AG10803 (cell line): ENCODE results near the gene ABHD17B.

Experiments used
- DNase-seq: peaks from one replicate; pipeline ENCODE4 v3.0.0; 2010; ENCODE audit warnings: low read depth
- H3K4me3 ChIP-seq: 2 replicates; pipeline ENCODE4 v1.5.1; 2011; ENCODE audit warnings: mild to moderate bottlenecking, low read length, control low read depth
- CTCF ChIP-seq: conservative IDR thresholded peaks from 2 replicates; pipeline ENCODE4 v1.5.1; 2011; ENCODE audit warnings: mild to moderate bottlenecking, low read length, control low read depth, inconsistent platforms

ABHD17B gene

GRCh38 chr9:71886541-71886940, 24.5 kb downstream of the ABHD17B start:
- no peak for DNase-seq
- no peak for TF ChIP-seq CTCF
- no peak overlapping the region for H3K4me3 ChIP-seq

DNA sequence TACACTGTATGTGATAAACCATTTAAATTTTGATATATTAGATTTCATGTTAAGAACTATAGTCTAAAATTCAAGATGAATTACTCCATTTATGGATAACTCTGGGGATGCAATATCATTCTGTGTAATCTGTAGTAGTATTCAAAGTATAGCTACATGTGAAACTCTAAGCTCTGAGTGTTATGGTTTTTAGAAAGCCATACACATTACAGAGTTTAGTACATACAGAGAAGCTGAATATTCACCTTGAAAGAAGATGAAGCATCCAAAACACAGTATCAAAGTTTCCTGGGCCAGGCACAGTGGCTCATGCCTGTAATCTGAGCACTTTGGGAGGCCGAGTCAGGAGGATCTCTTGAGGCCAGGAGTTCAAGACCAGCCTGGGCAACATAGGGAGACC, 25.0 kb downstream of the ABHD17B start:
- TF ChIP-seq CTCF: no peak

DNA sequence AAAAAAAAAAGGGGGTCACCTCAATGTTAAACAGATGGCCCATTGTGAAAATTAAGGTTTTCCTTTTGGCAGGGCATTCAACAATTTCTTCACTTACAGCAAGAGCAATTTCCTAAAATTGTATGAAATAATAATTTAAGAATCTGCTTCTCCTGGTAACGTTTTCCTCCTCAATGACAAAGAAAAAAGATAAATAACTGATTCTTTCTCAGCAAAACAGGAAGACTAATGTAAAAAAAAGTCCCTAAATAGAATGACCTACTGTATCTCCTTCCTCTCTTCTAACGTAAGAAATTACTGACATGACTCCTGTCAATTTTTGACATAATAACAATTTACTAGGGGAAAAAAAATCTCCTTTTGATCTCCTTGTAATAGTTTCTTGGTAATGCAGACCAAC, 25.5 kb downstream of the ABHD17B start:
- no peak for DNase-seq
- no peak for TF ChIP-seq CTCF
- H3K4me3 ChIP-seq: no peak overlapping the region

More for the DNA sequence above, 25.0 kb downstream of the ABHD17B start:
- no peak for DNase-seq
- no peak overlapping the region for H3K4me3 ChIP-seq

DNA sequence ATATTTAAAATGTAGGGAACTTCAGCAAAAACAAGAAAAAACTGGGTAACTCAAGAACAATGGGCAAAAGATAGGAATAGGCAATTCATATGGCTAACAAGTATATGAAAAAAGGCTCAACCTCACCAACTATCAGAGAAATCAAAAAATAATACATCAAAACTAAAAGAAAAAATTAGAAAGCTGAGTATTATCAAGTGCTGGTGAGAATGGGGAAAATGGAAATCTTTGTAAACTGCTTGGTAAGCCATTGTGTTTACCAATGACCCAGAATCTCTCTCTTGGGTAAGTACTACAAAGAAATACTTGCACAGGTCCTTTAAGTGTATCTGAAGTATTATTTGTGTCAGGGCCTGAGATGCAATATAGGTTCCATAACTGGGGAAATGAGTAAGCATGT, 27.0 kb downstream of the ABHD17B start:
- no peak for DNase-seq
- H3K4me3 ChIP-seq: no peak overlapping the region
- TF ChIP-seq CTCF: no peak

- no peak for DNase-seq
- H3K4me3 ChIP-seq: no peak overlapping the region
- no peak for TF ChIP-seq CTCF
These were observed 31.3 kb downstream of the ABHD17B start for GRCh38 chr9:71879644-71880174.

DNA sequence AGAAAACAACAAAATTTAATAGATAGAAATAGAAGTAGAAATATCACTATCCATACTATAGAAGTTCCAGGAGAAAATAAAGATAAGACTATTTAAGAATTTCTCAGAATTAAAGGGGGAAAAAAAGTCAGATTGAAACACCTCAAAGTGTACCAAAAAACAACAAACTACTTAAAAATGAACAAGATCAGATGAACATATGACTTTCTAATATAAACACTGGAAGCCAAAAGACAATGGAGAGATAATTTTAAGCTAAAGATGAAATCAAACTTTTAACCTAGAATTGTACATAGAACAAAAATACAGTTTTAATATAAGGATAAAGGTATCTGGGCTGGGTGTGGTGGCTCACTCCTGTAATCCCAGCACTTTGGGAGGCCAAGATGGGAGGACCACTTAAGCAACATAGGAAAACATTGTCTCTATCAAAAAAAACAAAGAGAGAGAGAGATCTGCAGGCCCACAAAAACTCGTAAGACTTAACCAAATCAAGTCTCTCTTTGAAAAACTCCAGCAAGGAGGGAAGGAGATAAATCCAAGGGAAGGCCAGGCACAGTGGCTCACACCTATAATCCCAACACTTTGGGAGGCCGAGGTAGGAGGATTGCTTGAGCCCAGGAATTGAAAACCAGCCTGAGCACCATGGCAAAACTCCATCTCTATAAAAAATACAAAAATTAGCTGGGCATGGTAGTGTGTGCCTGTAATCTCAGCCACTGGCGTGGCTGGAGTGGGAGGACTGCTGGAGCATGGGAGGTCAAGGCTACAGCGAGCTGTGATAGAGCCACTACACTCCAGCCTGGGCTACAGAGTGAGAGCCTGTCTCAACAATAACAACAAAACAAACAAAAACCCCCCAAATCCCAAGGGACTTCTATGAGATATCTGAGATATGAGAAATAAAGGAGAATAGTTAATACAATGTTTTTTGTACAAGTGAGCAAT, 32.4 kb downstream of the ABHD17B start:
- H3K4me3 ChIP-seq: no peak overlapping the region
- no peak for TF ChIP-seq CTCF
- DNase-seq: no peak

- no peak overlapping the region for H3K4me3 ChIP-seq
- no peak for TF ChIP-seq CTCF
- DNase-seq: no peak
These were observed 34.2 kb downstream of the ABHD17B start for GRCh38 chr9:71876829-71877228.
